Transverse colon (tissue), 4 donors: ENCODE results near the gene EFHB. TPM values are rescaled to one million over a fixed set of nuclear protein-coding genes. Genes with fewer than 3 reads are reported as not detected.
"Not testable (repeated sequence)": the region's sequence is repeated elsewhere in the genome, so short reads cannot be mapped to it uniquely, and the experiment has no call there.

Experiments used
- DNase-seq: peaks from one replicate; pipeline ENCODE4 v3.0.0-alpha.2; 2019
- H3K27ac ChIP-seq, 4 donors: fragments of 200-600 bp; sonication (generic); 2 replicates each; pipeline ENCODE4 v1.5.1; 2016 to 2018; ENCODE audit warnings: inconsistent platforms in 4 of 4
- H3K27me3 ChIP-seq: fragments of 200-600 bp; sonication (generic); 2 replicates; pipeline ENCODE4 v1.5.1; 2017; ENCODE audit warnings: inconsistent platforms
- H3K36me3 ChIP-seq, 4 donors: fragments of 200-600 bp; sonication (generic); 2 replicates each; pipeline ENCODE4 v1.5.1; 2017 to 2019; ENCODE audit warnings: inconsistent platforms in 4 of 4
- H3K4me1 ChIP-seq, 4 donors: fragments of 200-600 bp; sonication (generic); 2 replicates each; pipeline ENCODE4 v1.5.1; 2017 to 2020; ENCODE audit warnings: inconsistent platforms in 4 of 4
- H3K4me3 ChIP-seq, 4 donors: fragments of 200-600 bp; sonication (generic); 1 replicate in 1 of 4; 2 replicates in 3 of 4; pipeline versions ENCODE4 v1.5.1 to v1.6.1; 2017 to 2019; ENCODE audit warnings: inconsistent platforms in 4 of 4
- H3K9me3 ChIP-seq, 2 donors: fragments of 200-600 bp; sonication (generic); 2 replicates each; pipeline ENCODE4 v1.5.1; 2017 to 2019; ENCODE audit warnings: inconsistent platforms in 2 of 2
- CTCF ChIP-seq, 5 experiments: fragments of 200-600 bp in 3 of 5; fragments of 450-650 bp in 2 of 5; sonication (generic) in 3 of 5; IDR thresholded peaks; 1 replicate in 2 of 5; 2 replicates in 3 of 5; pipeline ENCODE4 v1.5.1; 2016 to 2017; ENCODE audit warnings: antibody characterized with exemption in 5 of 5, inconsistent platforms in 3 of 5, mild to moderate bottlenecking in 2 of 5, moderate library complexity in 1 of 5
- EP300 ChIP-seq: sonication (generic); formaldehyde crosslinking; IDR thresholded peaks from one replicate; pipeline ENCODE4 v1.6.1; 2017; ENCODE audit warnings: antibody characterized with exemption, low read depth
- POLR2A ChIP-seq: fragments of 450-650 bp; IDR thresholded peaks from one replicate; pipeline ENCODE4 v1.6.1; 2016; ENCODE audit warnings: antibody characterized with exemption, mild to moderate bottlenecking, moderate library complexity
- POLR2AphosphoS5 ChIP-seq, 3 donors: sonication (generic); formaldehyde crosslinking; IDR thresholded peaks; one replicate each; pipeline ENCODE4 v1.6.1; 2016; ENCODE audit warnings: antibody characterized with exemption in 3 of 3
- WGBS, 2 donors: methylation state at CpG; one replicate each; pipeline ENCODE4 v1.1.5; 2018; ENCODE audit warnings: low coverage in 1 of 2; 5-methylcytosine and 5-hydroxymethylcytosine counted together
- in situ Hi-C, 4 donors: fragments of 200-750 bp; cut with MboI; loops; one replicate each; pipeline versions ENCODE4 v1.15.0 to v1.15.1; 2017; ENCODE audit warnings: low sequenced_read_pairs in 3 of 4, low pct_ligation_motif_present in 1 of 4, low pct_unique_long_range_greater_than_20kb in 1 of 4
- intact Hi-C: fragments of 100-400 bp; cut with DNase I; formaldehyde crosslinking; loops from one replicate; pipeline ENCODE4 v1.15.1; 2023; ENCODE audit warnings: low total_unique reads
- total RNA-seq, 4 donors: library from RNA; depleted of rRNA; stranded (reverse); fragments of >200 nt; gene quantifications; one replicate each; pipeline ENCODE4 v1.1.0, GENCODE V29; 2016

The EFHB gene
- total RNA-seq, 4 donors from 2014 or later: 0.64 to 0.68 TPM; not detected in 2

- Histone ChIP-seq H3K36me3 (no peaks in the 10 kb centered on the region), H3K27ac (no peak overlapping the region), H3K4me1 (no peaks in the 10 kb centered on the region), H3K4me3 (no peak overlapping the region), H3K9me3 (peaks cover 4 to 8% of the 10 kb centered on the region in 2 donors), H3K27me3 (no peaks in the 10 kb centered on the region)
- no peak for DNase-seq
- in situ Hi-C loops: no loop called here
- TF ChIP-seq EP300 (no peak), POLR2AphosphoS5 (IDR thresholded peaks at IDR 0.05) (no peak), CTCF (IDR thresholded peaks at IDR 0.05) (no peak), POLR2A (no peak)
- 83 to 87% methylated on average over 3 of the region's 3 CpGs for WGBS, 2 donors
- intact Hi-C loops: no loop called here
Measured at GRCh38 chr3:19907523-19907922, 26.5 kb downstream of the EFHB start.

- intact Hi-C loops (no loop called here), in situ Hi-C loops (no loop called here)
- Histone ChIP-seq H3K27ac (no peak overlapping the region), H3K4me3 (no peak overlapping the region), H3K36me3 (no peaks in the 10 kb centered on the region), H3K4me1 (peaks cover 0 to 17% (median 8%) of the 10 kb centered on the region in 4 donors), H3K9me3 (peaks cover 0 to 4% of the 10 kb centered on the region in 2 donors), H3K27me3 (no peaks in the 10 kb centered on the region)
- TF ChIP-seq POLR2AphosphoS5 (IDR thresholded peaks at IDR 0.05): no peak
- TF ChIP-seq POLR2A: no peak
- no peak for TF ChIP-seq CTCF (IDR thresholded peaks at IDR 0.05)
- TF ChIP-seq EP300: no peak
- DNase-seq: no peak
- 69 to 75% methylated on average over 2 of the region's 2 CpGs for WGBS, 2 donors
Measured at GRCh38 chr3:19903649-19904048, 30.4 kb downstream of the EFHB start.

GRCh38 chr3:19901918-19902317 lies 32.1 kb downstream of the EFHB start:
- no peak for TF ChIP-seq POLR2A
- no peak for TF ChIP-seq EP300
- no peak for TF ChIP-seq POLR2AphosphoS5 (IDR thresholded peaks at IDR 0.05)
- TF ChIP-seq CTCF (IDR thresholded peaks at IDR 0.05): no peak
- H3K4me3 ChIP-seq: no peak overlapping the region
- H3K36me3 ChIP-seq: no peaks in the 10 kb centered on the region
- DNase-seq: no peak
- in situ Hi-C loops: no loop called here
- peaks cover 0 to 17% (median 8%) of the 10 kb centered on the region in 4 donors for H3K4me1 ChIP-seq
- no peak overlapping the region for H3K27ac ChIP-seq
- no peaks in the 10 kb centered on the region for H3K27me3 ChIP-seq
- intact Hi-C loops: no loop called here
- H3K9me3 ChIP-seq: peaks cover 0 to 4% of the 10 kb centered on the region in 2 donors
- WGBS, 2 donors: 63 to 67% methylated on average over 4 of the region's 4 CpGs

GRCh38 chr3:19901337-19901736 lies 32.7 kb downstream of the EFHB start:
- in situ Hi-C loops: no loop called here
- Histone ChIP-seq H3K27me3 (no peaks in the 10 kb centered on the region), H3K4me3 (no peak overlapping the region), H3K9me3 (no peaks in the 10 kb centered on the region), H3K36me3 (no peaks in the 10 kb centered on the region), H3K4me1 (peaks cover 0 to 17% (median 8%) of the 10 kb centered on the region in 4 donors), H3K27ac (no peak overlapping the region)
- intact Hi-C loops: no loop called here
- 34 to 47% methylated on average over 5 of the region's 5 CpGs for WGBS, 2 donors
- no peak for DNase-seq
- TF ChIP-seq POLR2A: no peak
- no peak for TF ChIP-seq POLR2AphosphoS5 (IDR thresholded peaks at IDR 0.05)
- no peak for TF ChIP-seq EP300

GRCh38 chr3:19899833-19900232 lies 34.2 kb downstream of the EFHB start:
- H3K27me3 ChIP-seq, intact Hi-C loops, H3K4me3 ChIP-seq, DNase-seq, H3K27ac ChIP-seq, H3K36me3 ChIP-seq, H3K9me3 ChIP-seq: not testable (repeated sequence)
- in situ Hi-C loops: loop anchor here in 1 of 4 donors (10.0 kb wide), 1 partner anchor 45 kb away; the partner anchor contains the start of gene RAB5A
- 74 to 82% methylated on average over 5 to 7 of the region's 7 CpGs for WGBS, 2 donors
- peaks cover 0 to 17% (median 8%) of the 10 kb centered on the region in 4 donors for H3K4me1 ChIP-seq
